ENCODE results near the gene SLC22A3.
"Not testable (repeated sequence)": the region's sequence is repeated elsewhere in the genome, so short reads cannot be mapped to it uniquely, and the experiment has no call there.

SLC22A3 gene

DNA sequence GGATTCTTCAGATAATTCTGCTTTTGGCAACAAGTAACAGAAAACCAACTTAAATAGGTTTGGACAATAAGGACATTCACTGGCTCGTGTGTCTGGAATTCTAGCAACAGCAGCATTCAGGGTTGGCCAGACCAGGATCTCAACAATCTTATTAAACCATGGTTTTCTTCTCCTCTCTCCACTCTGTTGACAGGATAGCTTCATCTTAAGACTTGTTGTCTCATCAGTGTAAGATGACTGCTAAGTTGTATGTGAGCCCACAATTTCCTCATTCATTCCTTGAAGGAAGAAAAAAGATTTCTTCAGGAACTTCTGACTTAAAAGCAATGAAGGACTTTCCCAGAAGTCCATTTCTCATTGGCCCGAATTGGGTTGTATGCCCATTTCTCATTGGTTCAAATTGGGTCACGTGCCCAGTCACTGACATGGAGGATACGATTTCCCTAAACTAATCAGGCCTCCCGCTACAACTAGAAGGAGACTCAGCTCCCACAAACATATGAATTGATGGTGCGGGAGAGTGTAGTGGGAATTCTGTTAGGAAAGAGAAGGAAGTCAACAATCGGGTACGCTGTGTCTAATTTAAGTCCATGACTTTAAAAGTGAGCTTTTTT lies 83.7 kb downstream of the SLC22A3 start:
- Histone ChIP-seq H3K27me3 (ENCODE audit: control insufficient read depth in 2 of 2, insufficient read depth in 2 of 2, low read length in 2 of 2) (peaks cover 0 to 3% of the 10 kb centered on the region in 2 donors), H3K9me3 (ENCODE audit: control insufficient read depth in 2 of 2, low read length in 2 of 2) (no peaks in the 10 kb centered on the region), H3K27ac (ENCODE audit: low read depth in 2 of 2, low read length in 2 of 2) (peak overlapping the region in 1 of 2 donors; percentile 45), H3K4me3 (ENCODE audit: low read length in 2 of 2) (no peak overlapping the region), H3K36me3 (ENCODE audit: control insufficient read depth in 2 of 2, insufficient read depth in 2 of 2, low read length in 2 of 2) (no peaks in the 10 kb centered on the region), H3K9ac (ENCODE audit: low read depth in 1 of 2, low read length in 2 of 2) (no peak overlapping the region), H3K4me1 (ENCODE audit: control insufficient read depth in 2 of 2, insufficient read depth in 2 of 2, low read length in 2 of 2) (peaks cover 0 to 2% of the 10 kb centered on the region in 2 donors)

DNA sequence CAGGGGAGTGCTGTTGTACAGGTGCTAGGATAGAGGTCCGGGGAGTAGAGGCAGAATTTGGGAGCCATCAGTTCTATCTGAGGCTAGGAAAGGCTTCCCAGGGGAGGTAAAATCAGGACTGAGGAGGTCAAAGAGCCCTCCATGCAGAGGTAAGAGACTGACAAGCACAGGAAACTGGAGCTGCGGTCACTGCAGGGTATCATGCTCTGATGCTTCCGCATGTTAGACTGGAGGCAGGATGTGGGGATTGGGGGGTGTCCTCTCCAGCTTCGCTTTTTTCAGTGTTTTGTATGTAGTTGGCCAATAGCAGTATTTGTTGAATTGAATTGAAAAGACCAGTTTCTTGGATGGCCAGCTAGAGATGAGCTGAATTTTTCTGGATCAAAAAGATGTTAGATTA lies 87.8 kb downstream of the SLC22A3 start:
- Histone ChIP-seq H3K4me1 (ENCODE audit: control insufficient read depth in 2 of 2, insufficient read depth in 2 of 2, low read length in 2 of 2) (no peaks in the 10 kb centered on the region), H3K27ac (ENCODE audit: low read depth in 2 of 2, low read length in 2 of 2) (no peak overlapping the region), H3K9me3 (ENCODE audit: control insufficient read depth in 2 of 2, low read length in 2 of 2) (no peaks in the 10 kb centered on the region), H3K36me3 (ENCODE audit: control insufficient read depth in 2 of 2, insufficient read depth in 2 of 2, low read length in 2 of 2) (no peaks in the 10 kb centered on the region), H3K27me3 (ENCODE audit: control insufficient read depth in 2 of 2, insufficient read depth in 2 of 2, low read length in 2 of 2) (peaks cover 0 to 3% of the 10 kb centered on the region in 2 donors), H3K4me3 (ENCODE audit: low read length in 2 of 2) (no peak overlapping the region), H3K9ac (ENCODE audit: low read depth in 1 of 2, low read length in 2 of 2) (no peak overlapping the region)

DNA sequence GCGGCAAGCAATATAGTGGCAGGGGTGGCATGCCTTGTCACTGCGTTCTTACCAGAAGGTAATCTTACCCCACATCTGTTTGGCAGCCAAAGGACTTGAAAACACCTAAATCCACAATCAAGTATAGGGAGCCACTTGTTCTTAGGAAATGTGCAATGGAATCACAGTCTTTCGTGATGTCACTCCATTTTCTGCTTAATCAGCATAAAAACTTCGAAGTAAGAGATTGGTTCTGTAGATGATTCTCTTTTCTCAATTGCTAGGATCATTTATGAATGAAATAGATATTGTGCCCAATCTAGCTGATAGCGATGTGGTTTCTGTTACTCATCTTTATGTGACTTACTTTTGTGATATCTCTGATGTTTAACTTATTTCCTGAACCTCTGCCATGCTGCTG lies 89.0 kb downstream of the SLC22A3 start:
- Histone ChIP-seq H3K4me1 (ENCODE audit: control insufficient read depth in 2 of 2, insufficient read depth in 2 of 2, low read length in 2 of 2) (no peaks in the 10 kb centered on the region), H3K36me3 (ENCODE audit: control insufficient read depth in 2 of 2, insufficient read depth in 2 of 2, low read length in 2 of 2) (no peaks in the 10 kb centered on the region), H3K9me3 (ENCODE audit: control insufficient read depth in 2 of 2, low read length in 2 of 2) (no peaks in the 10 kb centered on the region), H3K9ac (ENCODE audit: low read depth in 1 of 2, low read length in 2 of 2) (no peak overlapping the region), H3K27me3 (ENCODE audit: control insufficient read depth in 2 of 2, insufficient read depth in 2 of 2, low read length in 2 of 2) (peaks cover 3% of the 10 kb centered on the region in 2 donors), H3K27ac (ENCODE audit: low read depth in 2 of 2, low read length in 2 of 2) (no peak overlapping the region), H3K4me3 (ENCODE audit: low read length in 2 of 2) (no peak overlapping the region)

DNA sequence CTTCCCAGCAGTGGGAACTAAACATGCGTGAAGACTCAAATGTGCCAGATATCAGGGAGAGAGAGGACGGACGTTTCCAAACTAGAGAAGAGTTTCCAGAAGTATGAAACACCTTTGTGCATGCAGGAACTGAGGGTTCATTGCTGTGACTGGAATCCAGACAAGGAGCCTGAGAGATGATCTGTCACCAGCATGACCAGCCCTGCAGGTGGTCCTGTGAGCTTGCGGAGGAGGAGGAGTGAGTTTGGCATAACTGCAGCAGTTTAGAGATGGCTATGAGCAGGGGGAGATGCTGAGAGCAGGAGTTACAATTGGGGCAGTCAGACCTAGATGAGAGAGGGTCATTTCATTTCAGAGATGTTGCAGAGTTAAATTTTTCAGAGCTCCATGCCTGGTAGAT lies 89.6 kb downstream of the SLC22A3 start:
- Histone ChIP-seq H3K4me3 (ENCODE audit: low read length in 2 of 2) (no peak overlapping the region), H3K27me3 (ENCODE audit: control insufficient read depth in 2 of 2, insufficient read depth in 2 of 2, low read length in 2 of 2) (peaks cover 3% of the 10 kb centered on the region in 2 donors), H3K9me3 (ENCODE audit: control insufficient read depth in 2 of 2, low read length in 2 of 2) (no peaks in the 10 kb centered on the region), H3K9ac (ENCODE audit: low read depth in 1 of 2, low read length in 2 of 2) (no peak overlapping the region), H3K27ac (ENCODE audit: low read depth in 2 of 2, low read length in 2 of 2) (no peak overlapping the region), H3K4me1 (ENCODE audit: control insufficient read depth in 2 of 2, insufficient read depth in 2 of 2, low read length in 2 of 2) (no peaks in the 10 kb centered on the region), H3K36me3 (ENCODE audit: control insufficient read depth in 2 of 2, insufficient read depth in 2 of 2, low read length in 2 of 2) (no peaks in the 10 kb centered on the region)

DNA sequence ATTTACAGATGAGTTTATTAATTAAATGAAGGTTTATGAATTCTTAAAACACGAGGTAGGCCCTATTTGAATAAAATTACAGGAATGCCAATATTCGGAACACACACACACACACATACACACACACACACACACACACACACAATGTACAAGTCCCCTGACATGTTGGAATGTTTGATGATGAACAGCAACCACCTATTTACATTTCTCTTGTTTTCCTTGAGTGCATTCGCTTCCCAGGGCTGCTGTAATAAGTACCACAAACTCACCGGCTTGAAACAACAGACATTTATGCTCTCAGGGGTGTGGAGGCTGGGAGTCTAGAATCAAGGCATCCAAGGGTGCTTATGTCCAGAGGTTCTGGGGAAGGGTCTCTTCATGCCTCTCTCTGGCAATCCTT lies 90.3 kb downstream of the SLC22A3 start:
- Histone ChIP-seq H3K27me3 (ENCODE audit: control insufficient read depth in 2 of 2, insufficient read depth in 2 of 2, low read length in 2 of 2) (peaks cover 3% of the 10 kb centered on the region in 2 donors), H3K4me1 (ENCODE audit: control insufficient read depth in 2 of 2, insufficient read depth in 2 of 2, low read length in 2 of 2) (no peaks in the 10 kb centered on the region), H3K4me3 (ENCODE audit: low read length in 2 of 2) (no peak overlapping the region), H3K27ac (ENCODE audit: low read depth in 2 of 2, low read length in 2 of 2) (no peak overlapping the region), H3K36me3 (ENCODE audit: control insufficient read depth in 2 of 2, insufficient read depth in 2 of 2, low read length in 2 of 2) (no peaks in the 10 kb centered on the region), H3K9me3 (ENCODE audit: control insufficient read depth in 2 of 2, low read length in 2 of 2) (no peaks in the 10 kb centered on the region), H3K9ac (ENCODE audit: low read depth in 1 of 2, low read length in 2 of 2) (no peak overlapping the region)

DNA sequence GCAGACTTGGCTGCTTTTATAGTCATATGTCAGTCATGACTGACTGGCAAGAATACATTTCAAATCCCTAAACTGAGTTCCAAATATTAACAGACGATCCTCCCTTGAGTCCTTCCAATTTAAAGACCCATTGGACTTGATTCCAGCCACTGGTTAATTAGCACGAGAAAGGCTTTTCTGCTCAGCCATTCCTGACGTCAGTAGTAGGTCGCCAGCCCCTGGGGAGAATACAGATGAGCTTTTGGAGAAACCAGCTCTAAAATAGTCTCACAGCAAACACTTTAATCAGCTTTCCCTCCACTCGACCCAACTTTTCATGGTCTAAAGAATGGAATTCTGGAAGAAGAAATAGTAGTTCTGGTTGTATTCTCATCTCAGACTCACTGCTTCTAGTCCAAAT lies 91.6 kb downstream of the SLC22A3 start:
- no peak overlapping the region for H3K4me3 ChIP-seq (ENCODE audit: low read length in 2 of 2)
- no peaks in the 10 kb centered on the region for H3K36me3 ChIP-seq (ENCODE audit: control insufficient read depth in 2 of 2, insufficient read depth in 2 of 2, low read length in 2 of 2)
- no peak overlapping the region for H3K9ac ChIP-seq (ENCODE audit: low read depth in 1 of 2, low read length in 2 of 2)
- no peaks in the 10 kb centered on the region for H3K4me1 ChIP-seq (ENCODE audit: control insufficient read depth in 2 of 2, insufficient read depth in 2 of 2, low read length in 2 of 2)
- H3K9me3 ChIP-seq (ENCODE audit: control insufficient read depth in 2 of 2, low read length in 2 of 2), result no peaks in the 10 kb centered on the region
- peaks cover 3% of the 10 kb centered on the region in 2 donors for H3K27me3 ChIP-seq (ENCODE audit: control insufficient read depth in 2 of 2, insufficient read depth in 2 of 2, low read length in 2 of 2)
- H3K27ac ChIP-seq (ENCODE audit: low read depth in 2 of 2, low read length in 2 of 2), result no peak overlapping the region

DNA sequence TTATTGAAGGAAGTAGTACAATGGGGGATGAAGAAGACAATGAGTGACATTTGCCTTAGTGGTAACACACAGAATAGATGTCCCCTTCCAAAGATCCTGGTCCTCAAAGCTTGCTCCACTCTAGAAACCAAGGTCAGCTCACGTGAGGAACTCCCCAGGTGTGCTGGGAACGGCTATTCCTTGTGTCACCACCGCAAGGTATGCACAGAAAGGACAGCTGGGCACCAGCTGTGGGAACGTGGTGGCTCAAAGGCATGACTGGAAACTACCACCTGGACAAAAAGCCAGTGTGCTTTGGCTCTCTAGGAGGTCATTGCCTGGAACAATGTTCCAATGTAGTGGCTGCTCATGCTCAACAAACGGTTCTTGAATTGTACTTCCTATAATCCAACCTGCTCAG lies 94.0 kb downstream of the SLC22A3 start:
- H3K36me3 ChIP-seq (ENCODE audit: control insufficient read depth in 2 of 2, insufficient read depth in 2 of 2, low read length in 2 of 2), result no peaks in the 10 kb centered on the region
- H3K27ac ChIP-seq (ENCODE audit: low read depth in 2 of 2, low read length in 2 of 2), result no peak overlapping the region

DNA sequence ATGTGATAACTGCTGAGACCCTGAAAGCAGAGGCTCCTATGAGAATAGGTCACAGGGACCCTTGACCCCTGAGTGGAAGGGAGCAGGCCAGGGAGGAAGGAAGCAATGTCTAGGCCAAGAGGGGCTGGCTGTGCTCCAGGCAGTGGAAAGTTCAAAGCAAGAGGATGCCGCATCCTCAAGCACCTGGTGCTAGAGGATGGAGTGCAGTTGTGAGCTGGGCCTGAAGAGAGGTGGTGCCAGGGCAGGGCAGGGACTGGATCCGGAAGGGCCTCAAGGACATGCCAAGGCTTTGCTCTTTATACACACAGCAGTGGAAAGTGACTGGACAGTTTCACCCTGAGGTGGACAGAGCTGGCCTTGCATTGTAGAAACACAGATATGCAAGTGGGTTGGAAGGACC lies 97.0 kb downstream of the SLC22A3 start:
- no peak overlapping the region for H3K27ac ChIP-seq (ENCODE audit: low read depth in 2 of 2, low read length in 2 of 2)
- H3K27me3 ChIP-seq (ENCODE audit: control insufficient read depth in 2 of 2, insufficient read depth in 2 of 2, low read length in 2 of 2), result peaks cover 0 to 3% of the 10 kb centered on the region in 2 donors
- no peaks in the 10 kb centered on the region for H3K9me3 ChIP-seq (ENCODE audit: control insufficient read depth in 2 of 2, low read length in 2 of 2)
- H3K4me3 ChIP-seq (ENCODE audit: low read length in 2 of 2), result no peak overlapping the region
- H3K9ac ChIP-seq (ENCODE audit: low read depth in 1 of 2, low read length in 2 of 2), result no peak overlapping the region
- no peaks in the 10 kb centered on the region for H3K4me1 ChIP-seq (ENCODE audit: control insufficient read depth in 2 of 2, insufficient read depth in 2 of 2, low read length in 2 of 2)
- no peaks in the 10 kb centered on the region for H3K36me3 ChIP-seq (ENCODE audit: control insufficient read depth in 2 of 2, insufficient read depth in 2 of 2, low read length in 2 of 2)

More for the DNA sequence above, 94.0 kb downstream of the SLC22A3 start:
- H3K4me1 ChIP-seq (ENCODE audit: control insufficient read depth in 2 of 2, insufficient read depth in 2 of 2, low read length in 2 of 2), result no peaks in the 10 kb centered on the region
- no peak overlapping the region for H3K9ac ChIP-seq (ENCODE audit: low read depth in 1 of 2, low read length in 2 of 2)
- peaks cover 0 to 3% of the 10 kb centered on the region in 2 donors for H3K27me3 ChIP-seq (ENCODE audit: control insufficient read depth in 2 of 2, insufficient read depth in 2 of 2, low read length in 2 of 2)
- H3K4me3 ChIP-seq (ENCODE audit: low read length in 2 of 2), result no peak overlapping the region
- no peaks in the 10 kb centered on the region for H3K9me3 ChIP-seq (ENCODE audit: control insufficient read depth in 2 of 2, low read length in 2 of 2)

DNA sequence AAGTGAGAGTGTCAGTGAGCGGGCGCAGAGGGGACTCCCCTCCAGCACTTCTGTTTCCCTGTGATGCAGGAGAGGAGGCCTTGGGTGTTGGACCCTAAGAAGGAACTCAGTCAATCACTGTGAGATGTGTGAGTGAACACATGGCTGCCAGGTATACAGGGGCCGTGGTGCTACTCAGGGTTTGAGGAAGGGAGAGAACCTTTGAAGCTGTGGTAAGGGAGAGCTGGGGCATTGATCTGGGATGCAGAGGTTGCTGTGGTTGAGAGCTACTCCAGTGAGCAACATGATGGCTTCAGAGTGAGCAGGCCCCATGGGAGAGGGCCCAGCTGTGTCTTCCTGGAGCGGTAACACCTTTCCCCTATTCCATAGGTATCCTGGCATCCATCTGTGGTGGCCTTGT lies 99.2 kb downstream of the SLC22A3 start:
- Histone ChIP-seq H3K27me3 (ENCODE audit: control insufficient read depth in 2 of 2, insufficient read depth in 2 of 2, low read length in 2 of 2) (no peaks in the 10 kb centered on the region), H3K4me1 (ENCODE audit: control insufficient read depth in 2 of 2, insufficient read depth in 2 of 2, low read length in 2 of 2) (no peaks in the 10 kb centered on the region), H3K9me3 (ENCODE audit: control insufficient read depth in 2 of 2, low read length in 2 of 2) (no peaks in the 10 kb centered on the region), H3K9ac (ENCODE audit: low read depth in 1 of 2, low read length in 2 of 2) (no peak overlapping the region), H3K27ac (ENCODE audit: low read depth in 2 of 2, low read length in 2 of 2) (no peak overlapping the region), H3K36me3 (ENCODE audit: control insufficient read depth in 2 of 2, insufficient read depth in 2 of 2, low read length in 2 of 2) (no peaks in the 10 kb centered on the region), H3K4me3 (ENCODE audit: low read length in 2 of 2) (no peak overlapping the region)

DNA sequence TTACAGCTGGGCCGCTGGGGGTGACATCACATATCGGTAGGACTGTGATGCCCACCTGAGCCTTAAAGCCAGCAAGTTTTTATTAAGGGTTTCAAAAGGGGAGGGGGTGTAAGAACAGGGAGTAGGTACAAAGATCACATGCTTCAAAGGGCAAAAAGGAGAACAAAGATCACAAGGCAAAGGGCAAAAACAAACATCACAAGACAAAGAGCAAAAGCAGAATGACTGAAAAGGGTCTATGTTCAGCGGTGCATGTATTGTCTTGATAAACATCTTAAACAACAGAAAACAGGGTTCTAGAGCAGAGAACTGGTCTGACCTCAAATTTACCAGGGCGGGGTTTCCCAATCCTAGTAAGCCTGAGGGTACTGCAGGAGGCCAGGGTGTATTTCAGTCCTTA lies 101.6 kb downstream of the SLC22A3 start:
- not testable (repeated sequence) for H3K27ac ChIP-seq (ENCODE audit: low read depth in 2 of 2, low read length in 2 of 2); H3K4me3 ChIP-seq (ENCODE audit: low read length in 2 of 2); H3K36me3 ChIP-seq (ENCODE audit: control insufficient read depth in 2 of 2, insufficient read depth in 2 of 2, low read length in 2 of 2); H3K27me3 ChIP-seq (ENCODE audit: control insufficient read depth in 2 of 2, insufficient read depth in 2 of 2, low read length in 2 of 2); H3K9ac ChIP-seq (ENCODE audit: low read depth in 1 of 2, low read length in 2 of 2); H3K9me3 ChIP-seq (ENCODE audit: control insufficient read depth in 2 of 2, low read length in 2 of 2); H3K4me1 ChIP-seq (ENCODE audit: control insufficient read depth in 2 of 2, insufficient read depth in 2 of 2, low read length in 2 of 2)

DNA sequence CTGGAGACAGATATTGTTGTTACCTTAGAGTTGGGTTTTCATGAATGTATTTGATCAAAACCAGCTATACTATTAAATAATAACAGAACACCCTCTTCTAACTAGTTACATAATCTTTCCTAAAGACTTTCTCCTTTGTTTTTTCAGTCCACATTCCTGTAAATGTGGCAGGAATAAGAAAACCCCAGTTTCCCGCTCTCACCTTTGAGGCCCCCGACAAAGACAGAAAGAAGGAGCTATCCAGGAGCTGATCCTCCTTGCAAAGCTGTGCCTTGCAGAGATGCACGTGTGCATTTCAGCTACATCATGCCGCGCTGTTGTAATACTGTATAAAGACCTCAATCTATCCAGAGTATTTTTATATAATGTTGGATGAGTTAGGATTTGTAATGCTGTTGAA lies 102.7 kb downstream of the SLC22A3 start:
- peaks cover 5 to 9% of the 10 kb centered on the region in 2 donors for H3K4me1 ChIP-seq (ENCODE audit: control insufficient read depth in 2 of 2, insufficient read depth in 2 of 2, low read length in 2 of 2)

More for the DNA sequence above, 102.7 kb downstream of the SLC22A3 start:
- Histone ChIP-seq H3K36me3 (ENCODE audit: control insufficient read depth in 2 of 2, insufficient read depth in 2 of 2, low read length in 2 of 2) (no peaks in the 10 kb centered on the region), H3K27me3 (ENCODE audit: control insufficient read depth in 2 of 2, insufficient read depth in 2 of 2, low read length in 2 of 2) (no peaks in the 10 kb centered on the region), H3K27ac (ENCODE audit: low read depth in 2 of 2, low read length in 2 of 2) (no peak overlapping the region), H3K9me3 (ENCODE audit: control insufficient read depth in 2 of 2, low read length in 2 of 2) (no peaks in the 10 kb centered on the region), H3K4me3 (ENCODE audit: low read length in 2 of 2) (no peak overlapping the region), H3K9ac (ENCODE audit: low read depth in 1 of 2, low read length in 2 of 2) (no peak overlapping the region)
